ENCODE measurements around the gene SLC25A38.

DNA sequence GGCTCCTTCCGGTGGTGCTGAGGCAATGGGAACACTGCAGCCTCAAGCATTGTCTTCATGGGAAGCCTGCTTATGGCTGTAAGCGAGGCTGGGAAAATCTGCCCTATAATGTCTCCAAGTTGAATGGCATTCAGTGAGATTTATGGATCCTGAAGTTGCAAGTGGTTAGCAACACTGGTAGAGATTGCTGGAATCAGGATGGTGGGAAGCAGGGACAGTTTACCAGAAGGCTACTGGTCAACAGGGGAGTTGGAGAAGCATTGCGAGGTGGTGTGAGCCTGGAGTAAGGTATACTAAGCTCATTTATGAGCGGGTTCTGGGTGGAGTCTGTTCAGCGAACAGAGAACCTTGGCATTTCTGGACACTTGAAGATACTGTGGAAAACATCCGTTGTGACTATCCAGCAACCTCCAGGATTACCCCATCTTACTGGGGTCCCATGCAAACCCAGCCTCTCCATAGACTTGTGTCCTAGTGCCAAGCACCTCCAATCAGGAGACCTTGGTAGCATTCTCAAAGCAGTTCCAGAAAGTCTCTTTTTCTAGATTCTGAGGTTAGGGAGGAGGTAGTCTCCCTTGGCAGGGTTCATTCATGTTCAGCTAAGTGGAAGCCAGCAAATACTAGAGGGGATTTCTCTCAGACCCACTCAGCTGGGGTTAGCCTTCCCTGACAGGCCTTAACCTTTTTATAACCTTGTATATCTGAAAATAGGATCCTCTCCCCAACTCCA lies 30.7 kb downstream of the SLC25A38 start:
- TF ChIP-seq EZH2 (IDR thresholded peaks at IDR 0.05; ENCODE audit: low read depth, unreplicated experiment) = no peak
- TF ChIP-seq, protein P1, sequence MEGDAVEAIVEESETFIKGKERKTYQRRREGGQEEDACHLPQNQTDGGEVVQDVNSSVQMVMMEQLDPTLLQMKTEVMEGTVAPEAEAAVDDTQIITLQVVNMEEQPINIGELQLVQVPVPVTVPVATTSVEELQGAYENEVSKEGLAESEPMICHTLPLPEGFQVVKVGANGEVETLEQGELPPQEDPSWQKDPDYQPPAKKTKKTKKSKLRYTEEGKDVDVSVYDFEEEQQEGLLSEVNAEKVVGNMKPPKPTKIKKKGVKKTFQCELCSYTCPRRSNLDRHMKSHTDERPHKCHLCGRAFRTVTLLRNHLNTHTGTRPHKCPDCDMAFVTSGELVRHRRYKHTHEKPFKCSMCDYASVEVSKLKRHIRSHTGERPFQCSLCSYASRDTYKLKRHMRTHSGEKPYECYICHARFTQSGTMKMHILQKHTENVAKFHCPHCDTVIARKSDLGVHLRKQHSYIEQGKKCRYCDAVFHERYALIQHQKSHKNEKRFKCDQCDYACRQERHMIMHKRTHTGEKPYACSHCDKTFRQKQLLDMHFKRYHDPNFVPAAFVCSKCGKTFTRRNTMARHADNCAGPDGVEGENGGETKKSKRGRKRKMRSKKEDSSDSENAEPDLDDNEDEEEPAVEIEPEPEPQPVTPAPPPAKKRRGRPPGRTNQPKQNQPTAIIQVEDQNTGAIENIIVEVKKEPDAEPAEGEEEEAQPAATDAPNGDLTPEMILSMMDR (conservative IDR thresholded peaks at IDR 0.05; ENCODE audit: low read depth in 2 of 2) = no peak
- no peak; the same call in none of the 2 replicates for TF ChIP-seq POLR2AphosphoS5 (IDR thresholded peaks at IDR 0.05; ENCODE audit: low read depth)
- TF ChIP-seq CREB1 (CRISPR knock-in tag; IDR thresholded peaks at IDR 0.05; ENCODE audit: low read depth) = no peak
- TF ChIP-seq EZH2phosphoT487 (IDR thresholded peaks at IDR 0.05; ENCODE audit: unreplicated experiment) = no peak
- TF ChIP-seq, protein P2, sequence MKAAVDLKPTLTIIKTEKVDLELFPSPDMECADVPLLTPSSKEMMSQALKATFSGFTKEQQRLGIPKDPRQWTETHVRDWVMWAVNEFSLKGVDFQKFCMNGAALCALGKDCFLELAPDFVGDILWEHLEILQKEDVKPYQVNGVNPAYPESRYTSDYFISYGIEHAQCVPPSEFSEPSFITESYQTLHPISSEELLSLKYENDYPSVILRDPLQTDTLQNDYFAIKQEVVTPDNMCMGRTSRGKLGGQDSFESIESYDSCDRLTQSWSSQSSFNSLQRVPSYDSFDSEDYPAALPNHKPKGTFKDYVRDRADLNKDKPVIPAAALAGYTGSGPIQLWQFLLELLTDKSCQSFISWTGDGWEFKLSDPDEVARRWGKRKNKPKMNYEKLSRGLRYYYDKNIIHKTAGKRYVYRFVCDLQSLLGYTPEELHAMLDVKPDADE (IDR thresholded peaks at IDR 0.05) = no peak
- TF ChIP-seq, protein P3, sequence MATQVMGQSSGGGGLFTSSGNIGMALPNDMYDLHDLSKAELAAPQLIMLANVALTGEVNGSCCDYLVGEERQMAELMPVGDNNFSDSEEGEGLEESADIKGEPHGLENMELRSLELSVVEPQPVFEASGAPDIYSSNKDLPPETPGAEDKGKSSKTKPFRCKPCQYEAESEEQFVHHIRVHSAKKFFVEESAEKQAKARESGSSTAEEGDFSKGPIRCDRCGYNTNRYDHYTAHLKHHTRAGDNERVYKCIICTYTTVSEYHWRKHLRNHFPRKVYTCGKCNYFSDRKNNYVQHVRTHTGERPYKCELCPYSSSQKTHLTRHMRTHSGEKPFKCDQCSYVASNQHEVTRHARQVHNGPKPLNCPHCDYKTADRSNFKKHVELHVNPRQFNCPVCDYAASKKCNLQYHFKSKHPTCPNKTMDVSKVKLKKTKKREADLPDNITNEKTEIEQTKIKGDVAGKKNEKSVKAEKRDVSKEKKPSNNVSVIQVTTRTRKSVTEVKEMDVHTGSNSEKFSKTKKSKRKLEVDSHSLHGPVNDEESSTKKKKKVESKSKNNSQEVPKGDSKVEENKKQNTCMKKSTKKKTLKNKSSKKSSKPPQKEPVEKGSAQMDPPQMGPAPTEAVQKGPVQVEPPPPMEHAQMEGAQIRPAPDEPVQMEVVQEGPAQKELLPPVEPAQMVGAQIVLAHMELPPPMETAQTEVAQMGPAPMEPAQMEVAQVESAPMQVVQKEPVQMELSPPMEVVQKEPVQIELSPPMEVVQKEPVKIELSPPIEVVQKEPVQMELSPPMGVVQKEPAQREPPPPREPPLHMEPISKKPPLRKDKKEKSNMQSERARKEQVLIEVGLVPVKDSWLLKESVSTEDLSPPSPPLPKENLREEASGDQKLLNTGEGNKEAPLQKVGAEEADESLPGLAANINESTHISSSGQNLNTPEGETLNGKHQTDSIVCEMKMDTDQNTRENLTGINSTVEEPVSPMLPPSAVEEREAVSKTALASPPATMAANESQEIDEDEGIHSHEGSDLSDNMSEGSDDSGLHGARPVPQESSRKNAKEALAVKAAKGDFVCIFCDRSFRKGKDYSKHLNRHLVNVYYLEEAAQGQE (IDR thresholded peaks at IDR 0.05; ENCODE audit: unreplicated experiment) = no peak
- TF ChIP-seq, protein P4, sequence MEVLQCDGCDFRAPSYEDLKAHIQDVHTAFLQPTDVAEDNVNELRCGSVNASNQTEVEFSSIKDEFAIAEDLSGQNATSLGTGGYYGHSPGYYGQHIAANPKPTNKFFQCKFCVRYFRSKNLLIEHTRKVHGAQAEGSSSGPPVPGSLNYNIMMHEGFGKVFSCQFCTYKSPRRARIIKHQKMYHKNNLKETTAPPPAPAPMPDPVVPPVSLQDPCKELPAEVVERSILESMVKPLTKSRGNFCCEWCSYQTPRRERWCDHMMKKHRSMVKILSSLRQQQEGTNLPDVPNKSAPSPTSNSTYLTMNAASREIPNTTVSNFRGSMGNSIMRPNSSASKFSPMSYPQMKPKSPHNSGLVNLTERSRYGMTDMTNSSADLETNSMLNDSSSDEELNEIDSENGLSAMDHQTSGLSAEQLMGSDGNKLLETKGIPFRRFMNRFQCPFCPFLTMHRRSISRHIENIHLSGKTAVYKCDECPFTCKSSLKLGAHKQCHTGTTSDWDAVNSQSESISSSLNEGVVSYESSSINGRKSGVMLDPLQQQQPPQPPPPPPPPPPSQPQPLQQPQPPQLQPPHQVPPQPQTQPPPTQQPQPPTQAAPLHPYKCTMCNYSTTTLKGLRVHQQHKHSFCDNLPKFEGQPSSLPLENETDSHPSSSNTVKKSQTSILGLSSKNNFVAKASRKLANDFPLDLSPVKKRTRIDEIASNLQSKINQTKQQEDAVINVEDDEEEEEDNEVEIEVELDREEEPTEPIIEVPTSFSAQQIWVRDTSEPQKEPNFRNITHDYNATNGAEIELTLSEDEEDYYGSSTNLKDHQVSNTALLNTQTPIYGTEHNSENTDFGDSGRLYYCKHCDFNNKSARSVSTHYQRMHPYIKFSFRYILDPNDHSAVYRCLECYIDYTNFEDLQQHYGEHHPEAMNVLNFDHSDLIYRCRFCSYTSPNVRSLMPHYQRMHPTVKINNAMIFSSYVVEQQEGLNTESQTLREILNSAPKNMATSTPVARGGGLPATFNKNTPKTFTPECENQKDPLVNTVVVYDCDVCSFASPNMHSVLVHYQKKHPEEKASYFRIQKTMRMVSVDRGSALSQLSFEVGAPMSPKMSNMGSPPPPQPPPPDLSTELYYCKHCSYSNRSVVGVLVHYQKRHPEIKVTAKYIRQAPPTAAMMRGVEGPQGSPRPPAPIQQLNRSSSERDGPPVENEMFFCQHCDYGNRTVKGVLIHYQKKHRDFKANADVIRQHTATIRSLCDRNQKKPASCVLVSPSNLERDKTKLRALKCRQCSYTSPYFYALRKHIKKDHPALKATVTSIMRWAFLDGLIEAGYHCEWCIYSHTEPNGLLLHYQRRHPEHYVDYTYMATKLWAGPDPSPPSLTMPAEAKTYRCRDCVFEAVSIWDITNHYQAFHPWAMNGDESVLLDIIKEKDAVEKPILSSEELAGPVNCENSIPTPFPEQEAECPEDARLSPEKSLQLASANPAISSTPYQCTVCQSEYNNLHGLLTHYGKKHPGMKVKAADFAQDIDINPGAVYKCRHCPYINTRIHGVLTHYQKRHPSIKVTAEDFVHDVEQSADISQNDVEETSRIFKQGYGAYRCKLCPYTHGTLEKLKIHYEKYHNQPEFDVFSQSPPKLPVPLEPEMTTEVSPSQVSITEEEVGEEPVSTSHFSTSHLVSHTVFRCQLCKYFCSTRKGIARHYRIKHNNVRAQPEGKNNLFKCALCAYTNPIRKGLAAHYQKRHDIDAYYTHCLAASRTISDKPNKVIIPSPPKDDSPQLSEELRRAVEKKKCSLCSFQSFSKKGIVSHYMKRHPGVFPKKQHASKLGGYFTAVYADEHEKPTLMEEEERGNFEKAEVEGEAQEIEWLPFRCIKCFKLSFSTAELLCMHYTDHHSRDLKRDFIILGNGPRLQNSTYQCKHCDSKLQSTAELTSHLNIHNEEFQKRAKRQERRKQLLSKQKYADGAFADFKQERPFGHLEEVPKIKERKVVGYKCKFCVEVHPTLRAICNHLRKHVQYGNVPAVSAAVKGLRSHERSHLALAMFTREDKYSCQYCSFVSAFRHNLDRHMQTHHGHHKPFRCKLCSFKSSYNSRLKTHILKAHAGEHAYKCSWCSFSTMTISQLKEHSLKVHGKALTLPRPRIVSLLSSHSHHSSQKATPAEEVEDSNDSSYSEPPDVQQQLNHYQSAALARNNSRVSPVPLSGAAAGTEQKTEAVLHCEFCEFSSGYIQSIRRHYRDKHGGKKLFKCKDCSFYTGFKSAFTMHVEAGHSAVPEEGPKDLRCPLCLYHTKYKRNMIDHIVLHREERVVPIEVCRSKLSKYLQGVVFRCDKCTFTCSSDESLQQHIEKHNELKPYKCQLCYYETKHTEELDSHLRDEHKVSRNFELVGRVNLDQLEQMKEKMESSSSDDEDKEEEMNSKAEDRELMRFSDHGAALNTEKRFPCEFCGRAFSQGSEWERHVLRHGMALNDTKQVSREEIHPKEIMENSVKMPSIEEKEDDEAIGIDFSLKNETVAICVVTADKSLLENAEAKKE (CRISPR knock-in tag; IDR thresholded peaks at IDR 0.05) = no peak
- no peak for TF ChIP-seq JUNB (IDR thresholded peaks at IDR 0.05; ENCODE audit: unreplicated experiment)
- TF ChIP-seq ZNF331 (CRISPR knock-in tag; IDR thresholded peaks at IDR 0.05; ENCODE audit: low read depth) = no peak
- TF ChIP-seq NANOG (IDR thresholded peaks at IDR 0.05; ENCODE audit: borderline replicate concordance) = no peak
- no peak for TF ChIP-seq ZNF114 (CRISPR knock-in tag; IDR thresholded peaks at IDR 0.05)
- no peak for TF ChIP-seq STAT1 (IDR thresholded peaks at IDR 0.05; ENCODE audit: unreplicated experiment)
